Ovary (tissue), 9 donors: ENCODE measurements around the gene DNAI4. TPM values are rescaled to one million over a fixed set of nuclear protein-coding genes. Genes with fewer than 3 reads are reported as not detected.

Experiments
- DNase-seq, 5 donors: peaks; one replicate each; pipeline ENCODE4 v3.0.0-alpha.2; 2019 to 2020
- H3K27ac ChIP-seq, 2 donors: fragments of 200-600 bp; one replicate each; pipeline versions ENCODE4 v1.5.1 to v1.8.0; 2019 to 2022
- H3K27me3 ChIP-seq: fragments of 200-600 bp; one replicate; pipeline ENCODE4 v1.8.0; 2022
- H3K36me3 ChIP-seq: fragments of 200-600 bp; sonication (generic); one replicate; pipeline ENCODE4 v1.5.1; 2019
- H3K4me1 ChIP-seq: one replicate; pipeline ENCODE4 v1.8.1; 2013; ENCODE audit warnings: mild to moderate bottlenecking, moderate library complexity; ENCODE audit not compliant: insufficient read depth
- H3K4me3 ChIP-seq: fragments of 200-600 bp; sonication (generic); one replicate; pipeline ENCODE4 v1.5.1; 2017
- H3K9me3 ChIP-seq, 2 donors: fragments of 200-600 bp in 1 of 2; sonication (generic) in 1 of 2; one replicate each; pipeline versions ENCODE4 v1.5.1 to v1.8.1; 2013 to 2019; ENCODE audit warnings: mild to moderate bottlenecking in 1 of 2, moderate library complexity in 1 of 2
- EP300 ChIP-seq: sonication (generic); formaldehyde crosslinking; IDR thresholded peaks from one replicate; pipeline ENCODE4 v1.6.1; 2017; ENCODE audit warnings: antibody characterized with exemption
- POLR2A ChIP-seq: fragments of 450-650 bp; IDR thresholded peaks from one replicate; pipeline ENCODE4 v1.6.1; 2017; ENCODE audit warnings: antibody characterized with exemption, mild to moderate bottlenecking, moderate library complexity
- WGBS, 3 donors: extraction: QIAGEN DNeasy Blood & Tissue Kit in 1 of 3; methylation state at CpG; one replicate each; pipeline versions ENCODE4 v1.1.5 to v1.1.7; 2013 to 2017; 5-methylcytosine and 5-hydroxymethylcytosine counted together
- intact Hi-C, 4 donors: fragments of 100-400 bp; cut with DNase I; formaldehyde crosslinking; loops; one replicate each; pipeline versions ENCODE4 v1.11.0 to v1.15.1; 2022 to 2023
- polyA plus RNA-seq, 2 donors: library from polyadenylated mRNA; stranded (reverse); fragments of 200-250 nt in 1 of 2; fragments of 350-450 nt in 1 of 2; fragmentation: Illumina TruSeq in 1 of 2; extraction: RNeasy Lipid Tissue Mini Kit (QIAGEN cat#74804) in 1 of 2; gene quantifications; one replicate each; pipeline ENCODE4 v1.2.3, GENCODE V29; 2013 to 2014
- total RNA-seq, 7 donors: library from RNA; depleted of rRNA in 2 of 7; stranded (reverse); fragments of >200 nt in 2 of 7; fragmentation: NEBNext Ultra II Directional in 3 of 7; extraction: Animal tissue kit (Norgen Biotek cat#: 25700) in 3 of 7; gene quantifications; one replicate each; pipeline versions ENCODE4 v1.1.0 to v1.2.4, GENCODE V29; 2016 to 2023
- TF ChIP-seq, protein P1 (sequence below), 3 donors: fragments of 450-650 bp in 2 of 3; fragments of 200-600 bp in 1 of 3; IDR thresholded peaks; one replicate each; pipeline versions ENCODE4 v1.5.1 to v1.8.0; 2016 to 2022; ENCODE audit warnings: antibody characterized with exemption in 3 of 3, mild to moderate bottlenecking in 1 of 3
- donor health status: DM: no; HTN: no; CAD: no; lungs with moderate emphysema.
- donor health status: DM: no; HTN: no; CAD: no.
- donor health status: Bipolar disorder and iron deficiency.
- donor health status: DM: yes; HTN: yes; CAD: no.
- donor health status: DM: no; HTN: no; CAD: no.
- donor health status: DM: yes; HTN: yes; CAD: no.

Gene DNAI4
- total and polyA plus RNA-seq, 9 donors = 2.5 to 52.6 (median 27.2) TPM

DNA sequence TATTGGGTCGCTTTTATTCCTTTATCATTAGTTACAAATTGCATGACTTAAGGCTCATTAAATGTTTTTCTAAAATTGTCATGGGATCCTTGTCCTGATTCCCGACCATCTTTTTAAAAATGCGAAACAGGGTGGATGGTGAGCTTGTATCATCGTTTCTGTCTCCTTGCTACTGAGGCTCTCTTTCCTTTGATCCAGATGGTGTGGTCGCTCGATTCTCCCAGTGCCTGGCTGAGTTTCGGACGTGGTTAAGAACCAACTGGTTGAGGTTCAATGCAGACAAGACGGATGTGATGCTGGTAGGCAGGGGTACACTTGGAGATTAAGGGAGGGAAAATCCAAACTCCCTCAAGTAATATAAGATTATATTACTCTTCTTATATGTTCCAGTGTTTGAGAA, 1.3 kb upstream of the DNAI4 start:
- Histone ChIP-seq H3K36me3 (no peaks in the 10 kb centered on the region), H3K4me1 (peaks cover 7% of the 10 kb centered on the region), H3K27me3 (no peaks in the 10 kb centered on the region), H3K9me3 (no peaks in the 10 kb centered on the region), H3K4me3 (peak overlapping the region; percentile 79), H3K27ac (peak overlapping the region in 1 of 2 donors; percentile 81)
- intact Hi-C loops = loop anchor here in 2 of 4 donors (10.0 kb wide), 2 partner anchors 129 to 651 kb away; partner anchors contain the start of gene SLC35D1 (in 1 of the 2)
- TF ChIP-seq POLR2A (no peak), EP300 (no peak)
- TF ChIP-seq, protein P1, sequence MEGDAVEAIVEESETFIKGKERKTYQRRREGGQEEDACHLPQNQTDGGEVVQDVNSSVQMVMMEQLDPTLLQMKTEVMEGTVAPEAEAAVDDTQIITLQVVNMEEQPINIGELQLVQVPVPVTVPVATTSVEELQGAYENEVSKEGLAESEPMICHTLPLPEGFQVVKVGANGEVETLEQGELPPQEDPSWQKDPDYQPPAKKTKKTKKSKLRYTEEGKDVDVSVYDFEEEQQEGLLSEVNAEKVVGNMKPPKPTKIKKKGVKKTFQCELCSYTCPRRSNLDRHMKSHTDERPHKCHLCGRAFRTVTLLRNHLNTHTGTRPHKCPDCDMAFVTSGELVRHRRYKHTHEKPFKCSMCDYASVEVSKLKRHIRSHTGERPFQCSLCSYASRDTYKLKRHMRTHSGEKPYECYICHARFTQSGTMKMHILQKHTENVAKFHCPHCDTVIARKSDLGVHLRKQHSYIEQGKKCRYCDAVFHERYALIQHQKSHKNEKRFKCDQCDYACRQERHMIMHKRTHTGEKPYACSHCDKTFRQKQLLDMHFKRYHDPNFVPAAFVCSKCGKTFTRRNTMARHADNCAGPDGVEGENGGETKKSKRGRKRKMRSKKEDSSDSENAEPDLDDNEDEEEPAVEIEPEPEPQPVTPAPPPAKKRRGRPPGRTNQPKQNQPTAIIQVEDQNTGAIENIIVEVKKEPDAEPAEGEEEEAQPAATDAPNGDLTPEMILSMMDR (IDR thresholded peaks at IDR 0.05) = no peak
- 42 to 48% (median 45%) methylated on average over 9 of the region's 9 CpGs for WGBS, 3 donors
- DNase-seq = no peak

DNA sequence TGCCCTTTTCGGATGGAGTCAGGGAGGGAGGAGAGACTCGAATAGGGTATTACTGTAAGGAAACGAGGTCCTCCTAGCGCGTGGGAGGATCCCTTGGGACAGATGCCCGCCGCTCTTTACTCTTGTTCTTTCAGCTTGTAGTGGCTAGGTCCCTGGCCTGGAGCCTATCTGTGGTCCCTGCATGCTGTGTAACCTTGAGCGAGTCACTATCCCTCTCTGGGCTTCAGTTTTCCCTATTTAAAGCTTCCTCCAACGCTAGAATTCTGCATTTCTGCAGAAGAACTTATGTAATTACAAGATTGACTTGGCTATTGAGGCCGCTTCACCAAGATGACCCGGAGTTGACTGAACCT, 878 bp upstream of the DNAI4 start:
- Histone ChIP-seq H3K36me3 (no peaks in the 10 kb centered on the region), H3K4me1 (peaks cover 7% of the 10 kb centered on the region), H3K27ac (peak overlapping the region; percentile 39 to 81), H3K9me3 (no peaks in the 10 kb centered on the region), H3K4me3 (peak overlapping the region; percentile 79), H3K27me3 (no peaks in the 10 kb centered on the region)
- TF ChIP-seq POLR2A = no peak
- TF ChIP-seq, protein P1 (IDR thresholded peaks at IDR 0.05) = peak in 1 of 3 donors; percentile 30
- intact Hi-C loops = loop anchor here in 2 of 4 donors (10.0 kb wide), 2 partner anchors 129 to 651 kb away; partner anchors contain the start of gene SLC35D1 (in 1 of the 2)
- WGBS, 3 donors = 6% methylated on average over 11 of the region's 11 CpGs
- DNase-seq = no peak

DNA sequence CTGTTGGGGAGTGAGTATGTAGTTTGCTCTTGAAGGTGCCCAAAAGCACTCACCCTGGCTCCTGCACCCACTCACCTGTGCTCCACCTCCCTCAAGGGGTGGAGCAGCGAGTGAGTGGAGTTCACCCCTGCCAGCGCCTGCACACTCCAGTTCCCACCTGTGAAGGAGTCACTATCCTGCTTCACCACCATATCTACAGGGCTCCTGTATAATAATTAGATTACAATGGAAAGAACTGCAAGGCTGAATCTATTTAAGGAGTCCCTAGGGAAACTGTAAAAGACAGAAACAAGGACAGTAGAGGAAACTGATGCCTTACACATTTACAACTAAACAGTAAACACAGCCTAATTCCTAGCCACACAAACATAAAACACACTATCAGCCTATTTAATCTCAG, 4.1 kb downstream of the DNAI4 start:
- Histone ChIP-seq H3K9me3 (no peaks in the 10 kb centered on the region), H3K4me3 (no peak overlapping the region), H3K27ac (no peak overlapping the region), H3K4me1 (peaks cover 7% of the 10 kb centered on the region), H3K36me3 (no peaks in the 10 kb centered on the region), H3K27me3 (no peaks in the 10 kb centered on the region)
- 95 to 96% (median 96%) methylated on average over 2 of the region's 2 CpGs for WGBS, 3 donors
- no peak for DNase-seq
- intact Hi-C loops = loop anchor here in 2 of 4 donors (10.0 kb wide), 2 partner anchors 134 to 646 kb away; partner anchors contain the start of gene SLC35D1 (in 1 of the 2)
- TF ChIP-seq, protein P1 (IDR thresholded peaks at IDR 0.05) = no peak
- TF ChIP-seq EP300 = no peak
- no peak for TF ChIP-seq POLR2A

DNA sequence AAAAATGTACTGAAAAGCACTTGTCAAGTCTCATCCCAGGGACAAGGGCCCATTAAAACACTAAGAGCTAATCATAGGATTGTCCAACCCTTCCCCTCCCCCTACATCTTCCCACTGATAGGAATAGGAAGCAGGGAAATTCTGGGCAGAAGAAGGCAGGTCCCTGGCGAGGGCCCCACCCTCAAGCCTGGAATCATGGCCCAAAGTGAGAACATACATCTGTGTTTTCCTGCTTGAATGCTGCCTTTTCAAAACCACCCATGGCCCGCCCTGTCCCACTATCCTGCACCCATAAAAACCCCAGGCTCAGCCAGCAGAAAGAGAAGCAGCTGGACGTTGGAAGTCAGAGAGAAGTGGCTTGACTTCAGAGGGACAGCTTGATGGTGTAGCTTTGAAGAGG, 4.8 kb downstream of the DNAI4 start:
- Histone ChIP-seq H3K27me3 (no peaks in the 10 kb centered on the region), H3K36me3 (no peaks in the 10 kb centered on the region), H3K9me3 (no peaks in the 10 kb centered on the region), H3K27ac (no peak overlapping the region), H3K4me3 (no peak overlapping the region), H3K4me1 (peaks cover 7% of the 10 kb centered on the region)
- 85 to 98% (median 92%) methylated on average over 3 of the region's 3 CpGs for WGBS, 3 donors
- intact Hi-C loops = loop anchor here in 2 of 4 donors (10.0 kb wide), 2 partner anchors 135 to 645 kb away; partner anchors contain the start of gene SLC35D1 (in 1 of the 2)
- DNase-seq = no peak
- TF ChIP-seq, protein P1 (IDR thresholded peaks at IDR 0.05) = no peak
- no peak for TF ChIP-seq EP300
- TF ChIP-seq POLR2A = no peak
